Fibroblast of pulmonary artery (primary cell): ENCODE measurements around the gene TTC31.

Experiments used
- DNase-seq: peaks from one replicate; pipeline ENCODE4 v3.0.0-alpha.2; 2010; ENCODE audit warnings: low read depth
- H3K4me3 ChIP-seq: replicated peaks from 2 replicates; pipeline ENCODE4 v1.5.1; 2011; ENCODE audit warnings: low read depth, mild to moderate bottlenecking, control low read depth, low read length, moderate library complexity
- CTCF ChIP-seq: IDR thresholded peaks from 2 replicates; pipeline ENCODE4 v1.5.1; 2011; ENCODE audit warnings: mild to moderate bottlenecking, control low read depth, low read length, inconsistent platforms; ENCODE audit errors: missing control alignments

Gene TTC31

GRCh38 chr2:74493546-74493945 is 10.7 kb downstream of the TTC31 start:
- no peak overlapping the region for H3K4me3 ChIP-seq
- TF ChIP-seq CTCF, result no peak
- DNase-seq, result no peak

- no peak overlapping the region for H3K4me3 ChIP-seq
These were observed 12.6 kb downstream of the TTC31 start for GRCh38 chr2:74495440-74495839.

GRCh38 chr2:74496997-74497776 is 14.3 kb downstream of the TTC31 start:
- DNase-seq, result no peak
- no peak for TF ChIP-seq CTCF
- H3K4me3 ChIP-seq, result no peak overlapping the region

More at GRCh38 chr2:74495440-74495839, 12.6 kb downstream of the TTC31 start:
- TF ChIP-seq CTCF, result no peak
- no peak for DNase-seq

- peak overlapping the region; percentile 40 for H3K4me3 ChIP-seq
- DNase-seq, result no peak
- no peak for TF ChIP-seq CTCF
These were observed 15.1 kb downstream of the TTC31 start for GRCh38 chr2:74497777-74498499.

- DNase-seq, result peak; percentile 23
- no peak for TF ChIP-seq CTCF
- H3K4me3 ChIP-seq, result peak overlapping the region; percentile 40
These were observed 15.8 kb downstream of the TTC31 start for GRCh38 chr2:74498500-74499266.

GRCh38 chr2:74499267-74499939 is 16.5 kb downstream of the TTC31 start, which contains the start of gene LBX2:
Gene LBX2 (minus strand): TSS chr2:74499603. CDS start chr2:74499537, 66 bp downstream.
- DNase-seq, result peak; percentile 20
- no peak for TF ChIP-seq CTCF
- H3K4me3 ChIP-seq, result peak within 1 kb of the TSS; percentile 40
